AG04450 (cell line): ENCODE measurements around the gene MYL4. TPM values are rescaled to one million over a fixed set of nuclear protein-coding genes. Genes with fewer than 3 reads are reported as not detected.
"Not testable (repeated sequence)": the region's sequence is repeated elsewhere in the genome, so short reads cannot be mapped to it uniquely, and the experiment has no call there.

Experiments
- CTCF ChIA-PET: fragments of 300-600, 350-600 bp; formaldehyde crosslinking; extraction: SDS; loops from one replicate; lab custom pipeline; 2022; ENCODE audit warnings: antibody characterized with exemption, inconsistent platforms; lab: Charles Lee
- POLR2A ChIA-PET: fragments of 350-600 bp; formaldehyde crosslinking; extraction: SDS; loops from one replicate; lab custom pipeline; 2021; ENCODE audit warnings: antibody characterized with exemption, inconsistent platforms; lab: Yijun Ruan, JAX
- DNase-seq: peaks from one replicate; pipeline ENCODE4 v3.0.0-alpha.2; 2011; ENCODE audit warnings: low read depth, low spot score
- H3K27ac ChIP-seq: one replicate; pipeline ENCODE4 v1.5.1; 2012; ENCODE audit warnings: low read depth, low read length, control low read depth
- H3K27me3 ChIP-seq: one replicate; pipeline ENCODE4 v1.6.0; 2012; ENCODE audit warnings: low read length; ENCODE audit not compliant: control insufficient read depth, insufficient read depth
- H3K4me3 ChIP-seq: 2 replicates; pipeline ENCODE4 v1.5.1; 2011; ENCODE audit warnings: mild to moderate bottlenecking, low read depth, low read length, control low read depth
- H3K9me3 ChIP-seq: 2 replicates; pipeline ENCODE4 v1.5.1; 2012; ENCODE audit warnings: low read length; ENCODE audit not compliant: control insufficient read depth, insufficient read depth
- polyA plus RNA-seq: library from polyadenylated mRNA; depleted of rRNA; stranded (reverse); fragments of >200 nt; gene quantifications from 2 replicates; pipeline ENCODE4 v1.2.3, GENCODE V29; 2011
- TF ChIP-seq, protein P1 (sequence below): IDR thresholded peaks from 2 replicates; pipeline ENCODE4 v1.5.1; 2011; ENCODE audit warnings: low read depth, low read length, control low read depth, inconsistent platforms

MYL4 gene
- polyA plus RNA-seq, 1 experiment, result 0.19 TPM

DNA sequence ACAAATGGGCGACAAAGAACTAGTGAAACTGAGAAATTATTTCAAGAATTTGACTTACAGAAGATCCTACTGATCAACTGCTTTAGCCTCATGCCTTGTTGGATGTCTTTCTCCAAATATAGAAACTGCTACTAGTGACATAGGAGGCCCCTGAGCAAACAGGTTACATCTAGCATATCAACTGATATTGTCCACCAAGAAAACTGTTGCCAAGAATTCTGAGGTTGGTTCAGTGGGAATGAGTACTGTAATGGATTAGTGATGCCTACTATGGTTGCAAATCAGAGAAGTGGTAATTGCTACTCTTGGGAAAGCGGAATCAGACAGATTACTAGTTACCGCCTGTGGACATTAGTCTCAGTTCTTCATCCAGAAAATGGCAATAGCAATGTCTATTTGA, 30.0 kb upstream of the MYL4 start:
- ChIA-PET CTCF (interaction anchor here (0.6 to 1.7 kb wide), 2 partner anchors 67 to 136 kb away, joined by 3 to 8 read pairs; no protein-coding TSS in a partner anchor), POLR2A (no interaction called here)
- H3K27me3 ChIP-seq, result no peaks in the 10 kb centered on the region
- no peak overlapping the region for H3K4me3 ChIP-seq
- no peaks in the 10 kb centered on the region for H3K9me3 ChIP-seq
- TF ChIP-seq, protein P1, sequence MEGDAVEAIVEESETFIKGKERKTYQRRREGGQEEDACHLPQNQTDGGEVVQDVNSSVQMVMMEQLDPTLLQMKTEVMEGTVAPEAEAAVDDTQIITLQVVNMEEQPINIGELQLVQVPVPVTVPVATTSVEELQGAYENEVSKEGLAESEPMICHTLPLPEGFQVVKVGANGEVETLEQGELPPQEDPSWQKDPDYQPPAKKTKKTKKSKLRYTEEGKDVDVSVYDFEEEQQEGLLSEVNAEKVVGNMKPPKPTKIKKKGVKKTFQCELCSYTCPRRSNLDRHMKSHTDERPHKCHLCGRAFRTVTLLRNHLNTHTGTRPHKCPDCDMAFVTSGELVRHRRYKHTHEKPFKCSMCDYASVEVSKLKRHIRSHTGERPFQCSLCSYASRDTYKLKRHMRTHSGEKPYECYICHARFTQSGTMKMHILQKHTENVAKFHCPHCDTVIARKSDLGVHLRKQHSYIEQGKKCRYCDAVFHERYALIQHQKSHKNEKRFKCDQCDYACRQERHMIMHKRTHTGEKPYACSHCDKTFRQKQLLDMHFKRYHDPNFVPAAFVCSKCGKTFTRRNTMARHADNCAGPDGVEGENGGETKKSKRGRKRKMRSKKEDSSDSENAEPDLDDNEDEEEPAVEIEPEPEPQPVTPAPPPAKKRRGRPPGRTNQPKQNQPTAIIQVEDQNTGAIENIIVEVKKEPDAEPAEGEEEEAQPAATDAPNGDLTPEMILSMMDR, result no peak
- DNase-seq, result no peak
- H3K27ac ChIP-seq, result no peak overlapping the region

DNA sequence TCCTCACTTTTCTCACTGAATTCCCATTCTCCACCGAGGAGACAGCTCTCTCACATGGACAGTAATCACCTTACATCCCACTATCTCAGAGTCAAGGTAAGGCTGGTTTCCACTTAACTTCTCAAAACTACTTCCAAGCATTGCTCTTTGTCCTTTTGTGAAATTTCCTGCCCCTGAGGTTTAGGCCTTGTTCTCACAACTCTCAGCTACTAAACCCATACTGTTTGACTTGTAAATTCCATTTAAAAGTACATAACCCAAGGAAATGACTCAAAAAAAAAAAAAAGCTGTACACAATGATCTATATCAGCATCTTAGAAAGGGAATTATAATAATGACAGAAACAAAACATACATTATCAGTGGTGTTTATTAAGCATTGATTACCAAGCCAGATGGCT, 28.8 kb upstream of the MYL4 start:
- no peak for DNase-seq
- TF ChIP-seq, protein P1, result no peak
- no peak overlapping the region for H3K4me3 ChIP-seq

DNA sequence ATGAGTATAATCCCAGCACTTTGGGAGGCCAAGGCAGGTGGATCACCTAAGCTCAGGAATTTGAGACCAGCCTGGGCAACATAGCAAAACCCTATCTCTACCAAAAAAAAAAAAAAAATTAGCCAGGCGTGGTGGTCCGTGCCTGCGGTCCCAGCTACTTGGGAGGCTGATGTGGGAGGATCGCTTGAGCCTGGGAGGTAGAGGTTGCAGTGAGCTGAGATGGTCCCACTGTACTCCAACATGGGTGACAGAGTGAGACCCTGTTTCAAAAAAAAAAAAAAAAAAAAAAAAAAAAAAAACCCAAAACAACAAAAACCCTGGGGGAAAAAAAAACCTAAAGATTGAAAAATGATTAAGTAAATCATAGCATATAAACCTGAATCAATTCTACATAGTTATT, 28.2 kb upstream of the MYL4 start:
- CTCF ChIA-PET, result interaction anchor here (0.6 to 1.7 kb wide), 2 partner anchors 8 to 135 kb away, joined by 3 to 8 read pairs; no protein-coding TSS in a partner anchor
- H3K4me3 ChIP-seq, H3K27me3 ChIP-seq, POLR2A ChIA-PET, H3K9me3 ChIP-seq, H3K27ac ChIP-seq, DNase-seq: not testable (repeated sequence)

More for the DNA sequence above, 28.8 kb upstream of the MYL4 start:
- Histone ChIP-seq H3K27ac (no peak overlapping the region), H3K9me3 (no peaks in the 10 kb centered on the region), H3K27me3 (no peaks in the 10 kb centered on the region)
- POLR2A ChIA-PET, result no interaction called here
- CTCF ChIA-PET, result interaction anchor here (0.6 to 1.7 kb wide), 2 partner anchors 8 to 135 kb away, joined by 3 to 8 read pairs; no protein-coding TSS in a partner anchor

DNA sequence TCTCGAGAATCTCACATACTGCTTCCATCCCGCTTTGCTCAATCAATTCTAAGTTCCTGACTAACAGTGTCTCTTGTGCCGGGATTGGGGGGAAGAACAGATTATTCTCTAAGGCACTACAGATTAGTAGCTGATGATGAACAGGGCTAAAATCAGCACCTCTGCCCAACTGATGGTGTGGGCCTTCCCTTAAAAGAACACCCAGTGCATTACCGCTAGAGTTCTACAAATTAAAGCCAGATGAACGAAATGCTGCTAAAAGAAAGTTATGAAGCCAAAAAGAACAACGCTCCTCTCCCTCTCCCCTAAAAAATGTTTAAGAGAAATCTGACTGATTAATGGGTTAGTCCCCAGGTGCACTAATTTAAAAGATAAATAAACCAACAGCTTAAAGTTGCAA, 24.5 kb upstream of the MYL4 start:
- TF ChIP-seq, protein P1, result no peak
- Histone ChIP-seq H3K27me3 (no peaks in the 10 kb centered on the region), H3K9me3 (peaks cover 3% of the 10 kb centered on the region; the same call in 1 of the 2 replicates), H3K4me3 (no peak overlapping the region), H3K27ac (no peak overlapping the region)
- ChIA-PET POLR2A (no interaction called here), CTCF (interaction anchor here (0.6 to 1.3 kb wide), 3 partner anchors 66 to 431 kb away, joined by 3 to 4 read pairs (median 3); no protein-coding TSS in a partner anchor)
- DNase-seq, result no peak

DNA sequence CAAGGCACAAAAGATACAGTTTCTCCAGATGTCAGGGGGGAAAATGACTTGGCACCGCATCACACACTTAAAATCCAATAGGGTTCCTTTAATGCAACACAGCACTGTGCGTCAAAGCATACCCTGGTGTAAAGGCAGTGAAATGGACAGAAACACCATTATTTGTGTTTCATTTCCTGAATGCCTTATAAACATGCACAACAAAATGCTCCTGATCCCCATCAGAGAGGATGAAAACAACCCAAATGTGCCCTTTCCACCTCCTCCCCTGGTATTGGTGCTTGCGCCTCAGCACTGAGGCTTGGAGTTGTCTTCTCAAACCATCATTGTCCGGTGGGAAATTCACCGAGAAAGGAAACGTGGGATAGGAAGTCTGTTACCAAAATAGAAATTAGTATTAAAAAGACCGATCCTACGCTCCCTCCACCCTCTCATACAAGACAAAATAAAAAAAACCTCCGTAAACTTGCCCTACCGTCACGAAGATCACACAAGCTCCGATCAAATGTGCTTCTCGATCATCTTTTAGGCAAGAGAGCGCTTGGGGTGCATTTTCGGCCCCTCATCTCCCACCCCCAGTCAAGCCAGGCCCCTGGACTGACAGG, 20.8 kb upstream of the MYL4 start:
- peak overlapping the region; percentile 96 for H3K27ac ChIP-seq
- ChIA-PET CTCF (interaction anchor here (0.6 kb wide), 1 partner anchor 1088 kb away, joined by 8 read pairs; no protein-coding TSS in a partner anchor), POLR2A (interaction anchor here (1.6 kb wide), 1 partner anchor 18 kb away, joined by 6 read pairs; no protein-coding TSS in a partner anchor)
- no peaks in the 10 kb centered on the region for H3K27me3 ChIP-seq
- no peak for DNase-seq
- peak overlapping the region; percentile 78 for H3K4me3 ChIP-seq
- TF ChIP-seq, protein P1, result no peak
- H3K9me3 ChIP-seq, result peaks cover 3% of the 10 kb centered on the region; the same call in 1 of the 2 replicates
